ENCODE results near the gene BBS7. TPM values are rescaled to one million over a fixed set of nuclear protein-coding genes. Genes with fewer than 3 reads are reported as not detected.

BBS7 gene
- 6.1 TPM for total RNA-seq
- long read RNA-seq, partial matches to known transcripts, result 1 of 8 reads
- long read RNA-seq, other reads (novel, unspliced or antisense), result 2 of 8 reads

- DNase-seq (ENCODE audit: low spot score), result peak; percentile 99
- intact Hi-C loops (cut with DNase I), result no loop called here
Measured at GRCh38 chr4:121869841-121870822, at the start of gene BBS7. TSS of gene BBS7 (minus strand) at chr4:121870474. CDS start at chr4:121870313, 161 bp downstream.

- no peak for DNase-seq (ENCODE audit: low spot score)
- intact Hi-C loops (cut with DNase I), result no loop called here
Measured at GRCh38 chr4:121913667-121914066, 43.4 kb upstream of the BBS7 start.

GRCh38 chr4:121908346-121908745 is 38.1 kb upstream of the BBS7 start:
- intact Hi-C loops (cut with DNase I), result loop anchor here (10.0 kb wide), 1 partner anchor 676 kb away; no protein-coding TSS in a partner anchor
- DNase-seq (ENCODE audit: low spot score), result no peak

- DNase-seq (ENCODE audit: low spot score), result no peak
- intact Hi-C loops (cut with DNase I), result loop anchor here (5.0 to 10.0 kb wide), 2 partner anchors 322 to 684 kb away; no protein-coding TSS in a partner anchor
Measured at GRCh38 chr4:121900132-121900983, 30.1 kb upstream of the BBS7 start.

- intact Hi-C loops (cut with DNase I), result no loop called here
- DNase-seq (ENCODE audit: low spot score), result no peak
Measured at GRCh38 chr4:121898150-121898549, 27.9 kb upstream of the BBS7 start.

- intact Hi-C loops (cut with DNase I), result no loop called here
- DNase-seq (ENCODE audit: low spot score), result no peak
Measured at GRCh38 chr4:121888134-121888533, 17.9 kb upstream of the BBS7 start.

GRCh38 chr4:121885115-121885514 is 14.8 kb upstream of the BBS7 start:
- no peak for DNase-seq (ENCODE audit: low spot score)
- intact Hi-C loops (cut with DNase I), result no loop called here

- intact Hi-C loops (cut with DNase I), result no loop called here
- no peak for DNase-seq (ENCODE audit: low spot score)
Measured at GRCh38 chr4:121881158-121881557, 10.9 kb upstream of the BBS7 start.

GRCh38 chr4:121879135-121879534 is 8.9 kb upstream of the BBS7 start:
- intact Hi-C loops (cut with DNase I), result no loop called here
- DNase-seq (ENCODE audit: low spot score), result no peak

GRCh38 chr4:121877041-121877773 is 6.9 kb upstream of the BBS7 start:
- DNase-seq (ENCODE audit: low spot score), result no peak
- intact Hi-C loops (cut with DNase I), result no loop called here

- intact Hi-C loops (cut with DNase I), result no loop called here
- DNase-seq (ENCODE audit: low spot score), result no peak
Measured at GRCh38 chr4:121876070-121876469, 5.8 kb upstream of the BBS7 start.

GRCh38 chr4:121875652-121876051 is 5.4 kb upstream of the BBS7 start:
- DNase-seq (ENCODE audit: low spot score), result no peak
- intact Hi-C loops (cut with DNase I), result no loop called here

- DNase-seq (ENCODE audit: low spot score), result no peak
- intact Hi-C loops (cut with DNase I), result no loop called here
Measured at GRCh38 chr4:121873604-121874003, 3.3 kb upstream of the BBS7 start.

GRCh38 chr4:121863799-121864198 is 6.5 kb downstream of the BBS7 start:
- intact Hi-C loops (cut with DNase I), result no loop called here
- no peak for DNase-seq (ENCODE audit: low spot score)

- intact Hi-C loops (cut with DNase I), result no loop called here
- no peak for DNase-seq (ENCODE audit: low spot score)
Measured at GRCh38 chr4:121861426-121861825, 8.8 kb downstream of the BBS7 start.

- intact Hi-C loops (cut with DNase I), result no loop called here
- DNase-seq (ENCODE audit: low spot score), result no peak
Measured at GRCh38 chr4:121860121-121860520, 10.2 kb downstream of the BBS7 start.

GRCh38 chr4:121851354-121851753 is 18.9 kb downstream of the BBS7 start:
- intact Hi-C loops (cut with DNase I), result no loop called here
- no peak for DNase-seq (ENCODE audit: low spot score)

GRCh38 chr4:121846662-121847061 is 23.6 kb downstream of the BBS7 start:
- intact Hi-C loops (cut with DNase I), result no loop called here
- DNase-seq (ENCODE audit: low spot score), result no peak

GRCh38 chr4:121842862-121843261 is 27.4 kb downstream of the BBS7 start:
- DNase-seq (ENCODE audit: low spot score), result no peak
- intact Hi-C loops (cut with DNase I), result no loop called here

Data from cardiac septum (tissue), 1 donor.